T follicular helper cell (primary cell): ENCODE measurements around the gene GALNT7.

ENCODE experiments used
- DNase-seq: peaks from one replicate; pipeline ENCODE4 v3.0.0-alpha.2; 2020; ENCODE audit warnings: low read depth

The GALNT7 gene

GRCh38 chr4:173265751-173266150, 97.1 kb downstream of the GALNT7 start:
- no peak for DNase-seq

DNA sequence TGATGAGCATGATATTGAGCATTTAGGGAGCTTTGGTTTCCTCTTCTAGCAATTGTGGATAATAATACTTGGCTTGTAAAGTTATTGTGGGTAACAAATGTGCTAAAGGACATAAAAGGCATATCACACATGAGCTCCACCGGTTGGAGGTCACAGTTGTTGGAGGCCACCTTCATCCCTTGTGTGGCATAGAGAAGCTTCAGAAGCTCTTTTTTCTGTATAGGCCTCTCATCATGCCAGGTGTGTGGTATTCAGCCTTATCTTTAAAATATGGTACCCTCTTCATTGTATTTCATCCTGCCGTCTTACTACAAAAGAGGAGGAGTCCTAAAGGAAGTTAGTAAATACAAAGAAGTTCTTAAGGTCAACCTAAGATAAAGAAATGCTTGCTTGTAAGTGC, 99.1 kb downstream of the GALNT7 start:
- no peak for DNase-seq

DNA sequence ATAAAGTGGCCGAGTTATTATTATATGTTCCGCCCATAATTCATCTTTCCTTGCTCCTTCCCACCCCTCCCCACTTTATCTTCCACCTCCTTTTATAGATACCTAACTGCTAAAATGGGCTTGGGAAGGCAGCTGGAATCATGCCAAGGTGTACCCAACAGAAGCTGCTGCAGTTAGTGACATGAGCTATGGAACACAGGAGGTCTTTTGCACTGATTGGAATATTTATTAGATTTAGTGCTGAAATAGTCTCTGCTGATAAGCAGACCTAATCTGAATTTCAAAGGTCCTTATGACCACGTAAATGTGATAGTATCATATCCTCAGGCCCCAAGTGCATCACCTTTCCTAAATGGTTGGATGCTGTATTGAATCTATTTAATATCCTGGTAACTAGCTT, 100.7 kb downstream of the GALNT7 start:
- DNase-seq, result no peak

GRCh38 chr4:173270312-173271027, 101.9 kb downstream of the GALNT7 start:
- no peak for DNase-seq

- no peak for DNase-seq
These were observed 103.7 kb downstream of the GALNT7 start for GRCh38 chr4:173272314-173272713.

- DNase-seq, result no peak
These were observed 104.4 kb downstream of the GALNT7 start for GRCh38 chr4:173272996-173273395.

- DNase-seq, result no peak
These were observed 105.3 kb downstream of the GALNT7 start for GRCh38 chr4:173273941-173274340.

- no peak for DNase-seq
These were observed 106.1 kb downstream of the GALNT7 start for GRCh38 chr4:173274744-173275143.

GRCh38 chr4:173275150-173275549, 106.5 kb downstream of the GALNT7 start:
- DNase-seq, result no peak

- no peak for DNase-seq
These were observed 108.7 kb downstream of the GALNT7 start for GRCh38 chr4:173277340-173277739.

GRCh38 chr4:173280998-173281397, 112.4 kb downstream of the GALNT7 start:
- DNase-seq, result no peak

- DNase-seq, result no peak
These were observed 113.0 kb downstream of the GALNT7 start for GRCh38 chr4:173281406-173282255.

DNA sequence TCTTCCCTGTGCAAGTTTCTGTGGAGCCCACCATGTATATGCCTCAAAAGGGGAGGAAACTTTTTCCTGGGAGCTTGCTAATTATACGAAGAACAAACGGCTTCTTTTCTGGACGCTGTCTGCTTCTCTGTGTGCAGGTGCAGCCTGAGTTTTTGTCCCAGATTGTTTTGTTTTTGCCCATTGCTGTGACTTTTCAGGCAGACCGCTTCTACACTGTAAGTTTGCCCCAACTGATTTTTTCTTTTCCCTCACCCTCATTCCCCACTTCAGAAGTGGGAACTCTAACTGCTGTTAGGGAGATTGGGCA, 113.6 kb downstream of the GALNT7 start:
- no peak for DNase-seq

GRCh38 chr4:173282626-173283025, 114.0 kb downstream of the GALNT7 start:
- no peak for DNase-seq

DNA sequence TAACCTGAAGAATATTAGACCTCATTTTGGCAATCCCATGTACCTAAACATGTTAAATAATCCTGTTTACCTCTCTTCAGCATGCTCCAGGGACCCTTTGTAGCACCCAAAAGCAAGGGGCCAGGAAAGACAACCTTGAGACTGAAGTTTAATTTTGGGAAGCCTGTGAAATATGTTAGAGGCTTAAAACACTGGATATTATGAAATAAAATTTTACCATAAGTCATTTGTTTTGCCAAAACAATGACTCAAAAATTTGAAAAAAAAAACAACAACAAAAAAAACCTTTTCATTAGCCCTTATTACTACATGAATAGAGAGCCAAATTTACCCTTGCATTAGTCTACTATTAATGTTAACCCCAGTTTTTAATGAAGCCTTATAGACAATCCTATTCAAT, 115.9 kb downstream of the GALNT7 start:
- DNase-seq, result no peak

- DNase-seq, result no peak
These were observed 118.9 kb downstream of the GALNT7 start for GRCh38 chr4:173287486-173287885.

GRCh38 chr4:173288296-173288695, 119.7 kb downstream of the GALNT7 start:
- peak; percentile 57 for DNase-seq

DNA sequence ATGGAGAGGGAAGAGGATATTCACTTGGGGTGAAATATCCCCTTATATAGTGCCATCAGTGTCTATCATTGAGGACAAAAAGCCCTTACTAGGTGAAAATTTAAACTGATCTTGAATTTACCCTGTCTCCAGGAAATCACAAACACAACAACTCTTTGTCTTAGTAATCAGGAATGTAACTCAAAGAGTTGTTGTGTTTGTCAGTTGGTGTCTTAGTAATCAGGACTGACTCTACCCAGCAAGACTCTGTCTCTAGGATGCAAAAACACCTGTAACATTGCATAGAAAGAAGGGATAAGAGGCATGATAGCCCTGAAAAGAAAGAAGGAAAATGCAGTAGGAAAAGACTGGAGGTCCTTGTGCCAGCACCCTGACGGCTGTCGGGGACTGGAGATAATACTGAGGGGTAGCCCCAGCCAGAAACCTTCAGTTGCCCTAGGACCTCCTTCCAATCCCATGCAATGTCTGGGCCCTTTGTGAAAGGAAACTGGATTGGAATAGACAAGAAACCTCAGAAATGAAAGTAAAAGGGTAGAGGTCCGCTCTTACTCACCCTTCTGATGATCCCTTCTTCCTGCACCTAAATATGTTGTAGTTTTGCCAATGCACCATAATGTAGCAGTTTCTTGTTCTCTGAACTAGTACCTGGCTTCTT, 120.2 kb downstream of the GALNT7 start:
- DNase-seq, result no peak

- no peak for DNase-seq
These were observed 120.7 kb downstream of the GALNT7 start for GRCh38 chr4:173289353-173289727.

- no peak for DNase-seq
These were observed 123.3 kb downstream of the GALNT7 start for GRCh38 chr4:173291899-173292298.

GRCh38 chr4:173293663-173294062, 125.1 kb downstream of the GALNT7 start:
- no peak for DNase-seq

DNA sequence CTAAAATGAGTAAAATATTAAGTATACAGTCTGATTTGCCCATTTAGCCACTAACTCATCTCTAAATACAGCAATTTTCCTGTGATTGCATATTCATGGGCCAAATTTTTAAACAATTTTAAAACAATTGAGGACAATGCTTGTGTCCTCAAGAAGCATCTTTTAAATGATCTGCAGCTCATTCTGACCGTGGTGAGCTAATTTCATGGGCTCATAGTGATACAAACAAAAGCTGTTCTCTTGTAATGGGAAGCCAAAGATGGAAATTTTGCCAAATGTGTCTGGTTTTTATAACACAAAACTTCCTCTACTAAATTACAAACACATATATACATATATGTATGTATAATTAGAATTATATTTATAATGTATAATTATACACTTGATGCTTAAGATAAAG, 125.8 kb downstream of the GALNT7 start:
- DNase-seq, result no peak
